ENCODE results near the gene METTL22.

Gene METTL22

DNA sequence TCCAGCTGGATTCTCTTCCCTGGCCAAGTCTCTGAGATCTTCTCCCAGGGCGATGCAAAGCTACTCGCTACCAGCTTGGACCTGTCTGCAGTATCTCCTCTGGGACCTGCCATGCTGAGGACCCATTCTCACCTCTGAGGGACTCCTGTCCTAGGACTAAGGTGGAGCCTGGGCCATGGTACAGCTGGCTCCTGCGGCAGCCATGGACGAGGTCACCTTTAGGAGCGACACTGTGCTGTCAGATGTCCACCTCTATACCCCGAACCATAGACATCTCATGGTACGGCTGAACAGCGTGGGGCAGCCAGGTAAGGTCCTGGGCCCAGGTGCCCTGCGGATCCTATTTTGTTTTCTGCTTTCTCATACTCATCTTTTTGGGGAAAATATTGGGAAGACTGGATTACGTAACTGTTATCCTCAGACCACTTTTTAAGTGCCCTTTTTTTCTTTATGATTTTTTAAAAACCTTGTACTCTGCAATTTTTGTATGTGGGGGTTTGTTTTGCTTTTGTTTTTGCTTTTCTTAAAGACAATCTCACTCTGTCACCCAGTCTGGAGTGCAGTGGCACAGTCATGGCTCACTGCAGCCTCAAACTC is 4.1 kb downstream of the METTL22 start:
- H3K27ac Mint-ChIP-seq = no peak overlapping the region

GRCh38 chr16:8626946-8627345 is 5.4 kb downstream of the METTL22 start:
- Mint-ChIP-seq H3K27ac (no peak overlapping the region), H3K36me3 (ENCODE audit: low read depth) (peaks cover 59% of the 10 kb centered on the region), H3K9me3 (no peaks in the 10 kb centered on the region), H3K27me3 (ENCODE audit: low read depth) (no peaks in the 10 kb centered on the region), H3K4me3 (no peak overlapping the region), H3K4me1 (peaks cover 18% of the 10 kb centered on the region)
- TF ChIP-seq, protein P1, sequence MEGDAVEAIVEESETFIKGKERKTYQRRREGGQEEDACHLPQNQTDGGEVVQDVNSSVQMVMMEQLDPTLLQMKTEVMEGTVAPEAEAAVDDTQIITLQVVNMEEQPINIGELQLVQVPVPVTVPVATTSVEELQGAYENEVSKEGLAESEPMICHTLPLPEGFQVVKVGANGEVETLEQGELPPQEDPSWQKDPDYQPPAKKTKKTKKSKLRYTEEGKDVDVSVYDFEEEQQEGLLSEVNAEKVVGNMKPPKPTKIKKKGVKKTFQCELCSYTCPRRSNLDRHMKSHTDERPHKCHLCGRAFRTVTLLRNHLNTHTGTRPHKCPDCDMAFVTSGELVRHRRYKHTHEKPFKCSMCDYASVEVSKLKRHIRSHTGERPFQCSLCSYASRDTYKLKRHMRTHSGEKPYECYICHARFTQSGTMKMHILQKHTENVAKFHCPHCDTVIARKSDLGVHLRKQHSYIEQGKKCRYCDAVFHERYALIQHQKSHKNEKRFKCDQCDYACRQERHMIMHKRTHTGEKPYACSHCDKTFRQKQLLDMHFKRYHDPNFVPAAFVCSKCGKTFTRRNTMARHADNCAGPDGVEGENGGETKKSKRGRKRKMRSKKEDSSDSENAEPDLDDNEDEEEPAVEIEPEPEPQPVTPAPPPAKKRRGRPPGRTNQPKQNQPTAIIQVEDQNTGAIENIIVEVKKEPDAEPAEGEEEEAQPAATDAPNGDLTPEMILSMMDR (IDR thresholded peaks at IDR 0.05; ENCODE audit: unreplicated experiment in 3 of 3) = no peak

More for the DNA sequence above, 4.1 kb downstream of the METTL22 start:
- H3K4me1 Mint-ChIP-seq = peaks cover 20% of the 10 kb centered on the region
- H3K36me3 Mint-ChIP-seq (ENCODE audit: low read depth) = peaks cover 49% of the 10 kb centered on the region
- H3K27me3 Mint-ChIP-seq (ENCODE audit: low read depth) = no peaks in the 10 kb centered on the region
- TF ChIP-seq, protein P1 (IDR thresholded peaks at IDR 0.05; ENCODE audit: unreplicated experiment in 3 of 3) = no peak
- H3K9me3 Mint-ChIP-seq = no peaks in the 10 kb centered on the region
- no peak overlapping the region for H3K4me3 Mint-ChIP-seq

- no peaks in the 10 kb centered on the region for H3K27me3 Mint-ChIP-seq (ENCODE audit: low read depth)
- TF ChIP-seq, protein P1 (IDR thresholded peaks at IDR 0.05; ENCODE audit: unreplicated experiment in 3 of 3) = no peak
- no peak overlapping the region for H3K4me3 Mint-ChIP-seq
- H3K36me3 Mint-ChIP-seq (ENCODE audit: low read depth) = peaks cover 63% of the 10 kb centered on the region
- no peak overlapping the region for H3K27ac Mint-ChIP-seq
- peaks cover 13% of the 10 kb centered on the region for H3K4me1 Mint-ChIP-seq
- H3K9me3 Mint-ChIP-seq = no peaks in the 10 kb centered on the region
Measured at GRCh38 chr16:8627456-8627855, 6.0 kb downstream of the METTL22 start.

DNA sequence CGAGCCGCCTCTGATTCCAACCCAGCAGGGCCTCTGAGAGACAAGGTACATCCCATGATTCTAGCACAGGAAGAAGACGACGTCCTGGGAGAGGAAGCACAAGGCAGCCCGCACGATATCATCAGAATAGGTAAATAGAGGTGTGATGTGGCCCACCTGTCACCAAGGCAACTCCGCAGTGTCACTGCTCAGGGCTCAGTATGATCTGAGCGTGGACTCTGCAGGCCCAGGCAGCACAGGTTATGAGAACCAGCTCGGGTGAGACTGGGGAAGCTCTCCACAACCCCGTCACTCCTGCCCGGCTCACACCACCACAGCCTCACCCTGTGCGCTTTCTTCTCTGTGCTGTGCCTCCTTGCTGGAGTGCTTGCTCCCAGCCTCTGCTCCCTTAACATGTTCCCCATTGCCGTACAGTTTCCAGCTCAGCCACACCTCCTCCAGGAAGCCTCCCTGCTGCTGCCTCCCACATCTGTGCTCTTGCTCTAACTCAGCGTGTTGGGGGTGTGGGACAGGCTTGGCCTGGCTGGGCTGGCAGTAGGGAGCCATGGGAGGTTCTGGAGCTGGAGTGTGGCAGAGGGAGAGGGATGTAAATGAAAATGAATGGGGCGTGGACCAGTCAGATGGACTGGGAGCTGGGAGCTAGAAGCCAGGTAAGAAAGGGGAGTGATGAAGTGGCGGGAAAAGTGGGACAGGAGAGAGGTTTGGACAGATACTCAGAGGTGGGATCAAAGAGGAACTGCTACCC is 7.7 kb downstream of the METTL22 start:
- TF ChIP-seq, protein P1 (IDR thresholded peaks at IDR 0.05; ENCODE audit: unreplicated experiment in 3 of 3) = no peak
- H3K4me3 Mint-ChIP-seq = no peak overlapping the region
- H3K9me3 Mint-ChIP-seq = no peaks in the 10 kb centered on the region
- peaks cover 8% of the 10 kb centered on the region for H3K4me1 Mint-ChIP-seq
- peaks cover 70% of the 10 kb centered on the region for H3K36me3 Mint-ChIP-seq (ENCODE audit: low read depth)
- no peak overlapping the region for H3K27ac Mint-ChIP-seq
- H3K27me3 Mint-ChIP-seq (ENCODE audit: low read depth) = no peaks in the 10 kb centered on the region

DNA sequence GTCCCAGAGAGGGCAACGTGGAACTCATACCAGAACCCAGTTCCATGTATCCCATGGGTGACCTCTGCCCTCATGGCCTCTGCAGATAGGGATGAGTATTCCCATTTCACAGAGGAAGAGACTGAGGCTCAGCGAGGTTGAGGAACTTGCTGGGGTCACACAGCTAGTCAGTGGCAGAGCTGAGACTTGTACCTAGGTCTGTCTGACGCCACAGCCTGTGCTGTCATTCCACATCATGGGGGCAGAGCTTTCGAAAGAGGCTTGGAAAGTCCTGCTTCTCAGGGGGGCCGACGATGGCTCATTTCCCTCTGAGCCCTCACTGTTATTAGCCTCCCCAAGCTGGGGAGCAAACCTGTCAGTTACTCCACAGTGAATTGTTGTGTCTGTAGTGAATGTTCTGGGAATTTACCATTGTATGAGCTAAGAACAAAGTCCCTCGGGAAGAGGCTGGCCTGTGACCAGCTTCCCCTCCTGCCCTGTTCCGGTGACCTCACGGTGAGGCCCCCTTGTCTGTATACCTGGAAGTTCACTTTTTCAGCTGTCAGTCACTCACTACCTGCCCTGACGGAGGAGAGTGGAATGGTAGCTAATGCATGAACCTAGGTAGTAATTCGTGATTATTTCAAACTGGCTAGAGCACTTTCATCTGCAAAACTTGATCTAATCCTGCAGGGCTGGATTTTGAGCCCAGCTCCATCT is 8.9 kb downstream of the METTL22 start:
- Mint-ChIP-seq H3K4me3 (no peak overlapping the region), H3K27me3 (ENCODE audit: low read depth) (no peaks in the 10 kb centered on the region), H3K4me1 (peaks cover 8% of the 10 kb centered on the region), H3K36me3 (ENCODE audit: low read depth) (peaks cover 67% of the 10 kb centered on the region), H3K9me3 (no peaks in the 10 kb centered on the region), H3K27ac (no peak overlapping the region)
- TF ChIP-seq, protein P1 (IDR thresholded peaks at IDR 0.05; ENCODE audit: unreplicated experiment in 3 of 3) = no peak

Data from nephron (organoid).